Ovary (tissue), 9 donors: ENCODE results near the gene IL1RAPL2. TPM values are rescaled to one million over a fixed set of nuclear protein-coding genes. Genes with fewer than 3 reads are reported as not detected.

ENCODE experiments used
- DNase-seq, 5 donors: peaks; one replicate each; pipeline ENCODE4 v3.0.0-alpha.2; 2019 to 2020
- H3K27ac ChIP-seq, 2 donors: fragments of 200-600 bp; one replicate each; pipeline versions ENCODE4 v1.5.1 to v1.8.0; 2019 to 2022
- H3K27me3 ChIP-seq: fragments of 200-600 bp; one replicate; pipeline ENCODE4 v1.8.0; 2022
- H3K36me3 ChIP-seq: fragments of 200-600 bp; sonication (generic); one replicate; pipeline ENCODE4 v1.5.1; 2019
- H3K4me1 ChIP-seq: one replicate; pipeline ENCODE4 v1.8.1; 2013; ENCODE audit warnings: mild to moderate bottlenecking, moderate library complexity; ENCODE audit not compliant: insufficient read depth
- H3K4me3 ChIP-seq: fragments of 200-600 bp; sonication (generic); one replicate; pipeline ENCODE4 v1.5.1; 2017
- H3K9me3 ChIP-seq, 2 donors: fragments of 200-600 bp in 1 of 2; sonication (generic) in 1 of 2; one replicate each; pipeline versions ENCODE4 v1.5.1 to v1.8.1; 2013 to 2019; ENCODE audit warnings: mild to moderate bottlenecking in 1 of 2, moderate library complexity in 1 of 2
- EP300 ChIP-seq: sonication (generic); formaldehyde crosslinking; IDR thresholded peaks from one replicate; pipeline ENCODE4 v1.6.1; 2017; ENCODE audit warnings: antibody characterized with exemption
- POLR2A ChIP-seq: fragments of 450-650 bp; IDR thresholded peaks from one replicate; pipeline ENCODE4 v1.6.1; 2017; ENCODE audit warnings: antibody characterized with exemption, mild to moderate bottlenecking, moderate library complexity
- WGBS, 3 donors: extraction: QIAGEN DNeasy Blood & Tissue Kit in 1 of 3; methylation state at CpG; one replicate each; pipeline versions ENCODE4 v1.1.5 to v1.1.7; 2013 to 2017; 5-methylcytosine and 5-hydroxymethylcytosine counted together
- intact Hi-C, 4 donors: fragments of 100-400 bp; cut with DNase I; formaldehyde crosslinking; loops; one replicate each; pipeline versions ENCODE4 v1.11.0 to v1.15.1; 2022 to 2023
- polyA plus RNA-seq, 2 donors: library from polyadenylated mRNA; stranded (reverse); fragments of 200-250 nt in 1 of 2; fragments of 350-450 nt in 1 of 2; fragmentation: Illumina TruSeq in 1 of 2; extraction: RNeasy Lipid Tissue Mini Kit (QIAGEN cat#74804) in 1 of 2; gene quantifications; one replicate each; pipeline ENCODE4 v1.2.3, GENCODE V29; 2013 to 2014
- total RNA-seq, 7 donors: library from RNA; depleted of rRNA in 2 of 7; stranded (reverse); fragments of >200 nt in 2 of 7; fragmentation: NEBNext Ultra II Directional in 3 of 7; extraction: Animal tissue kit (Norgen Biotek cat#: 25700) in 3 of 7; gene quantifications; one replicate each; pipeline versions ENCODE4 v1.1.0 to v1.2.4, GENCODE V29; 2016 to 2023
- TF ChIP-seq, protein P1 (sequence below), 3 donors: fragments of 450-650 bp in 2 of 3; fragments of 200-600 bp in 1 of 3; IDR thresholded peaks; one replicate each; pipeline versions ENCODE4 v1.5.1 to v1.8.0; 2016 to 2022; ENCODE audit warnings: antibody characterized with exemption in 3 of 3, mild to moderate bottlenecking in 1 of 3
- donor health status: DM: no; HTN: no; CAD: no; lungs with moderate emphysema.
- donor health status: DM: no; HTN: no; CAD: no.
- donor health status: Bipolar disorder and iron deficiency.
- donor health status: DM: yes; HTN: yes; CAD: no.
- donor health status: DM: no; HTN: no; CAD: no.
- donor health status: DM: yes; HTN: yes; CAD: no.

The IL1RAPL2 gene
- total and polyA plus RNA-seq, 9 donors = 0.08 to 1.1 (median 0.32) TPM; not detected in 3

- 49 to 58% (median 54%) methylated on average over 1 of the region's 1 CpG for WGBS, 3 donors
- H3K4me3 ChIP-seq = no peak overlapping the region
- no peak for TF ChIP-seq EP300
- TF ChIP-seq, protein P1, sequence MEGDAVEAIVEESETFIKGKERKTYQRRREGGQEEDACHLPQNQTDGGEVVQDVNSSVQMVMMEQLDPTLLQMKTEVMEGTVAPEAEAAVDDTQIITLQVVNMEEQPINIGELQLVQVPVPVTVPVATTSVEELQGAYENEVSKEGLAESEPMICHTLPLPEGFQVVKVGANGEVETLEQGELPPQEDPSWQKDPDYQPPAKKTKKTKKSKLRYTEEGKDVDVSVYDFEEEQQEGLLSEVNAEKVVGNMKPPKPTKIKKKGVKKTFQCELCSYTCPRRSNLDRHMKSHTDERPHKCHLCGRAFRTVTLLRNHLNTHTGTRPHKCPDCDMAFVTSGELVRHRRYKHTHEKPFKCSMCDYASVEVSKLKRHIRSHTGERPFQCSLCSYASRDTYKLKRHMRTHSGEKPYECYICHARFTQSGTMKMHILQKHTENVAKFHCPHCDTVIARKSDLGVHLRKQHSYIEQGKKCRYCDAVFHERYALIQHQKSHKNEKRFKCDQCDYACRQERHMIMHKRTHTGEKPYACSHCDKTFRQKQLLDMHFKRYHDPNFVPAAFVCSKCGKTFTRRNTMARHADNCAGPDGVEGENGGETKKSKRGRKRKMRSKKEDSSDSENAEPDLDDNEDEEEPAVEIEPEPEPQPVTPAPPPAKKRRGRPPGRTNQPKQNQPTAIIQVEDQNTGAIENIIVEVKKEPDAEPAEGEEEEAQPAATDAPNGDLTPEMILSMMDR (IDR thresholded peaks at IDR 0.05) = no peak
- no peak for TF ChIP-seq POLR2A
- no peaks in the 10 kb centered on the region for H3K9me3 ChIP-seq
- H3K27ac ChIP-seq = no peak overlapping the region
- H3K27me3 ChIP-seq = no peaks in the 10 kb centered on the region
- no peaks in the 10 kb centered on the region for H3K36me3 ChIP-seq
- intact Hi-C loops = no loop called here
- no peaks in the 10 kb centered on the region for H3K4me1 ChIP-seq
- no peak for DNase-seq
Measured at GRCh38 chrX:105307762-105308161, 741.8 kb downstream of the IL1RAPL2 start.

GRCh38 chrX:105313596-105313995 lies 747.6 kb downstream of the IL1RAPL2 start:
- WGBS, 3 donors = 47 to 61% (median 53%) methylated on average over 1 of the region's 1 CpG
- TF ChIP-seq EP300 (no peak), POLR2A (no peak)
- TF ChIP-seq, protein P1 (IDR thresholded peaks at IDR 0.05) = no peak

GRCh38 chrX:105314458-105314857 lies 748.5 kb downstream of the IL1RAPL2 start:
- intact Hi-C loops = no loop called here
- Histone ChIP-seq H3K4me1 (no peaks in the 10 kb centered on the region), H3K27ac (no peak overlapping the region), H3K36me3 (no peaks in the 10 kb centered on the region), H3K9me3 (no peaks in the 10 kb centered on the region), H3K27me3 (no peaks in the 10 kb centered on the region), H3K4me3 (no peak overlapping the region)
- no peak for DNase-seq
- WGBS, 3 donors = 83 to 84% (median 83%) methylated on average over 2 of the region's 2 CpGs
- TF ChIP-seq, protein P1 (IDR thresholded peaks at IDR 0.05) = no peak
- TF ChIP-seq POLR2A = no peak
- TF ChIP-seq EP300 = no peak

More at GRCh38 chrX:105313596-105313995, 747.6 kb downstream of the IL1RAPL2 start:
- no peak for DNase-seq
- intact Hi-C loops = no loop called here
- no peaks in the 10 kb centered on the region for H3K36me3 ChIP-seq
- no peak overlapping the region for H3K4me3 ChIP-seq
- no peaks in the 10 kb centered on the region for H3K9me3 ChIP-seq
- no peak overlapping the region for H3K27ac ChIP-seq
- H3K4me1 ChIP-seq = no peaks in the 10 kb centered on the region
- H3K27me3 ChIP-seq = no peaks in the 10 kb centered on the region

GRCh38 chrX:105315248-105315647 lies 749.2 kb downstream of the IL1RAPL2 start:
- H3K4me1 ChIP-seq = no peaks in the 10 kb centered on the region
- WGBS, 3 donors = 68 to 87% (median 73%) methylated on average over 1 of the region's 1 CpG
- H3K27ac ChIP-seq = no peak overlapping the region
- H3K27me3 ChIP-seq = no peaks in the 10 kb centered on the region
- H3K4me3 ChIP-seq = no peak overlapping the region
- TF ChIP-seq EP300 = no peak
- TF ChIP-seq POLR2A = no peak
- TF ChIP-seq, protein P1 (IDR thresholded peaks at IDR 0.05) = no peak
- no peaks in the 10 kb centered on the region for H3K36me3 ChIP-seq
- no peak for DNase-seq
- no peaks in the 10 kb centered on the region for H3K9me3 ChIP-seq
- intact Hi-C loops = no loop called here
